Spleen (tissue), 11 donors: Measurements from ENCODE around the gene DCLK2. TPM values are rescaled to one million over a fixed set of nuclear protein-coding genes. Genes with fewer than 3 reads are reported as not detected.

ENCODE experiments used
- DNase-seq: peaks from one replicate; pipeline ENCODE4 v3.0.0-alpha.2; 2020
- H3K27ac ChIP-seq, 8 donors: fragments of 200-600 bp; sonication (generic) in 7 of 8; 1 replicate in 4 of 8; 2 replicates in 4 of 8; pipeline versions ENCODE4 v1.5.0 to v1.8.0; 2016 to 2021; ENCODE audit warnings: inconsistent platforms in 4 of 8, mild to moderate bottlenecking in 4 of 8, moderate library complexity in 1 of 8
- H3K27me3 ChIP-seq, 7 donors: fragments of 200-600 bp; sonication (generic) in 6 of 7; replicated peaks in 1 of 7; 1 replicate in 4 of 7; 2 replicates in 3 of 7; pipeline versions ENCODE4 v1.5.0 to v1.8.0; 2016 to 2021; ENCODE audit warnings: inconsistent platforms in 3 of 7, mild to moderate bottlenecking in 1 of 7
- H3K36me3 ChIP-seq, 6 donors: fragments of 200-600 bp; sonication (generic) in 5 of 6; 1 replicate in 4 of 6; 2 replicates in 2 of 6; pipeline versions ENCODE4 v1.5.0 to v1.8.0; 2016 to 2021; ENCODE audit warnings: inconsistent platforms in 2 of 6
- H3K4me1 ChIP-seq, 6 donors: fragments of 200-600 bp; sonication (generic) in 5 of 6; 1 replicate in 3 of 6; 2 replicates in 3 of 6; pipeline versions ENCODE4 v1.5.0 to v1.8.0; 2016 to 2021; ENCODE audit warnings: inconsistent platforms in 3 of 6
- H3K4me3 ChIP-seq, 8 donors: fragments of 200-600 bp; sonication (generic) in 7 of 8; 1 replicate in 4 of 8; 2 replicates in 4 of 8; pipeline versions ENCODE4 v1.5.0 to v1.8.0; 2016 to 2021; ENCODE audit warnings: inconsistent platforms in 4 of 8, mild to moderate bottlenecking in 4 of 8, moderate library complexity in 2 of 8
- H3K9me3 ChIP-seq, 8 donors: fragments of 200-600 bp; sonication (generic) in 7 of 8; 1 replicate in 4 of 8; 2 replicates in 4 of 8; pipeline versions ENCODE4 v1.5.0 to v1.8.0; 2016 to 2021; ENCODE audit warnings: inconsistent platforms in 4 of 8
- CTCF ChIP-seq, 11 experiments: fragments of 200-600 bp in 7 of 11; fragments of 450-650 bp in 4 of 11; sonication (generic) in 4 of 11; IDR thresholded peaks in 8 of 11; conservative IDR thresholded peaks in 3 of 11; 1 replicate in 7 of 11; 2 replicates in 4 of 11; pipeline versions ENCODE4 v1.4.0 to v1.8.0; 2016 to 2021; ENCODE audit warnings: antibody characterized with exemption in 11 of 11, inconsistent platforms in 4 of 11, mild to moderate bottlenecking in 1 of 11
- POLR2A ChIP-seq, 3 donors: fragments of 450-650 bp; IDR thresholded peaks; one replicate each; pipeline ENCODE4 v1.5.1; 2017; ENCODE audit warnings: antibody characterized with exemption in 3 of 3, mild to moderate bottlenecking in 1 of 3
- POLR2AphosphoS5 ChIP-seq, 3 donors: sonication (generic); formaldehyde crosslinking; IDR thresholded peaks; one replicate each; pipeline ENCODE4 v1.5.1; 2017; ENCODE audit warnings: antibody characterized with exemption in 3 of 3
- WGBS, 5 donors: extraction: QIAGEN DNeasy Blood & Tissue Kit in 3 of 5; methylation state at CpG; one replicate each; pipeline versions ENCODE4 v1.1.5 to v1.1.7; 2013 to 2018; 5-methylcytosine and 5-hydroxymethylcytosine counted together
- intact Hi-C: fragments of 100-400 bp; cut with DNase I; formaldehyde crosslinking; loops from one replicate; pipeline ENCODE4 v1.15.0; 2023; ENCODE audit warnings: low total_unique reads
- polyA plus RNA-seq, 3 donors: library from polyadenylated mRNA; stranded (reverse); fragments of 200-250 nt; gene quantifications; one replicate each; pipeline ENCODE4 v1.2.1, GENCODE V29; 2013
- total RNA-seq, 7 donors: library from RNA; depleted of rRNA in 3 of 7; stranded (reverse); fragments of >200 nt in 3 of 7; fragmentation: NEBNext Ultra II Directional in 4 of 7; extraction: Animal tissue kit (Norgen Biotek cat#: 25700) in 4 of 7; gene quantifications; one replicate each; pipeline versions ENCODE4 v1.1.0 to v1.2.1, GENCODE V29; 2016 to 2021
- donor health status: healthy with polysubstance abuse.
- donor health status: DM: no; HTN: no; CAD: no; lungs with moderate emphysema.
- donor health status: DM: no; HTN: no; CAD: no.
- donor health status: Bipolar disorder and iron deficiency.
- donor health status: healthy.
- donor health status: DM: no; HTN: no; CAD: no.
- donor health status: DM: yes; HTN: yes; CAD: no.

The DCLK2 gene
- total and polyA plus RNA-seq, 10 donors, result 0.53 to 6.1 (median 3.9) TPM

- DNase-seq, result no peak
- H3K36me3 ChIP-seq, result no peaks in the 10 kb centered on the region
- WGBS, 5 donors, result 72 to 89% (median 80%) methylated on average over 3 of the region's 3 CpGs
- H3K27ac ChIP-seq, result no peak overlapping the region
- no peak overlapping the region for H3K4me3 ChIP-seq
- H3K27me3 ChIP-seq, result peaks cover 0 to 8% (median 0%) of the 10 kb centered on the region in 7 donors
- H3K4me1 ChIP-seq, result peaks cover 0 to 6% (median 3%) of the 10 kb centered on the region in 6 donors
- intact Hi-C loops, result no loop called here
- no peaks in the 10 kb centered on the region for H3K9me3 ChIP-seq
- TF ChIP-seq POLR2A (IDR thresholded peaks at IDR 0.05), result no peak
- TF ChIP-seq CTCF (IDR thresholded peaks at IDR 0.05 in 8 of 11, conservative IDR thresholded peaks at IDR 0.05 in 3 of 11), result no peak
- no peak for TF ChIP-seq POLR2AphosphoS5 (IDR thresholded peaks at IDR 0.05)
Observed at GRCh38 chr4:150067859-150068258, 10.4 kb upstream of the DCLK2 start.

- TF ChIP-seq CTCF (IDR thresholded peaks at IDR 0.05 in 8 of 11, conservative IDR thresholded peaks at IDR 0.05 in 3 of 11) (no peak), POLR2A (IDR thresholded peaks at IDR 0.05) (no peak), POLR2AphosphoS5 (IDR thresholded peaks at IDR 0.05) (no peak)
- intact Hi-C loops, result no loop called here
- no peak overlapping the region for H3K27ac ChIP-seq
- H3K27me3 ChIP-seq, result peaks cover 0 to 8% (median 0%) of the 10 kb centered on the region in 7 donors
- WGBS, 5 donors, result 67 to 90% (median 83%) methylated on average over 6 of the region's 6 CpGs
- H3K36me3 ChIP-seq, result no peaks in the 10 kb centered on the region
- H3K4me1 ChIP-seq, result peaks cover 0 to 4% (median under 1%) of the 10 kb centered on the region in 6 donors
- H3K4me3 ChIP-seq, result no peak overlapping the region
- no peaks in the 10 kb centered on the region for H3K9me3 ChIP-seq
- DNase-seq, result no peak
Observed at GRCh38 chr4:150068300-150068960, 9.8 kb upstream of the DCLK2 start.

- no peaks in the 10 kb centered on the region for H3K9me3 ChIP-seq
- no peak overlapping the region for H3K27ac ChIP-seq
- no peaks in the 10 kb centered on the region for H3K4me1 ChIP-seq
- WGBS, 5 donors, result 0 to 72% (median 38%) methylated on average over 1 of the region's 1 CpG
- DNase-seq, result no peak
- intact Hi-C loops, result no loop called here
- no peak overlapping the region for H3K4me3 ChIP-seq
- TF ChIP-seq CTCF (IDR thresholded peaks at IDR 0.05 in 8 of 11, conservative IDR thresholded peaks at IDR 0.05 in 3 of 11) (no peak), POLR2A (IDR thresholded peaks at IDR 0.05) (no peak), POLR2AphosphoS5 (IDR thresholded peaks at IDR 0.05) (no peak)
- no peaks in the 10 kb centered on the region for H3K36me3 ChIP-seq
- peaks cover 0 to 8% (median 0%) of the 10 kb centered on the region in 7 donors for H3K27me3 ChIP-seq
Observed at GRCh38 chr4:150069353-150069752, 8.9 kb upstream of the DCLK2 start.

- no peaks in the 10 kb centered on the region for H3K4me1 ChIP-seq
- H3K27ac ChIP-seq, result no peak overlapping the region
- no peaks in the 10 kb centered on the region for H3K9me3 ChIP-seq
- H3K4me3 ChIP-seq, result no peak overlapping the region
- H3K27me3 ChIP-seq, result peaks cover 0 to 8% (median 0%) of the 10 kb centered on the region in 7 donors
- TF ChIP-seq POLR2AphosphoS5 (IDR thresholded peaks at IDR 0.05), result no peak
- no peak for TF ChIP-seq CTCF (IDR thresholded peaks at IDR 0.05 in 8 of 11, conservative IDR thresholded peaks at IDR 0.05 in 3 of 11)
- TF ChIP-seq POLR2A (IDR thresholded peaks at IDR 0.05), result no peak
- no peaks in the 10 kb centered on the region for H3K36me3 ChIP-seq
- WGBS, 5 donors, result 85 to 93% (median 89%) methylated on average over 4 of the region's 4 CpGs
- intact Hi-C loops, result no loop called here
- DNase-seq, result no peak
Observed at GRCh38 chr4:150070464-150071170, 7.6 kb upstream of the DCLK2 start.
